GM19468 (cell line): Measurements from ENCODE around the gene NET1.

ENCODE experiments used
- ATAC-seq: cut with Tn5 transposase; IDR thresholded peaks from one replicate; pipeline ENCODE4 v1.9.1; 2021; ENCODE audit warnings: mild to moderate bottlenecking, moderate library complexity, moderate number of reproducible peaks; ENCODE audit not compliant: unreplicated experiment; ENCODE audit errors: extremely low read depth

Gene NET1

GRCh38 chr10:5478694-5479305 is 66.4 kb downstream of the NET1 start:
- no peak for ATAC-seq

- no peak for ATAC-seq
Measured at GRCh38 chr10:5479481-5480161, 67.3 kb downstream of the NET1 start.

DNA sequence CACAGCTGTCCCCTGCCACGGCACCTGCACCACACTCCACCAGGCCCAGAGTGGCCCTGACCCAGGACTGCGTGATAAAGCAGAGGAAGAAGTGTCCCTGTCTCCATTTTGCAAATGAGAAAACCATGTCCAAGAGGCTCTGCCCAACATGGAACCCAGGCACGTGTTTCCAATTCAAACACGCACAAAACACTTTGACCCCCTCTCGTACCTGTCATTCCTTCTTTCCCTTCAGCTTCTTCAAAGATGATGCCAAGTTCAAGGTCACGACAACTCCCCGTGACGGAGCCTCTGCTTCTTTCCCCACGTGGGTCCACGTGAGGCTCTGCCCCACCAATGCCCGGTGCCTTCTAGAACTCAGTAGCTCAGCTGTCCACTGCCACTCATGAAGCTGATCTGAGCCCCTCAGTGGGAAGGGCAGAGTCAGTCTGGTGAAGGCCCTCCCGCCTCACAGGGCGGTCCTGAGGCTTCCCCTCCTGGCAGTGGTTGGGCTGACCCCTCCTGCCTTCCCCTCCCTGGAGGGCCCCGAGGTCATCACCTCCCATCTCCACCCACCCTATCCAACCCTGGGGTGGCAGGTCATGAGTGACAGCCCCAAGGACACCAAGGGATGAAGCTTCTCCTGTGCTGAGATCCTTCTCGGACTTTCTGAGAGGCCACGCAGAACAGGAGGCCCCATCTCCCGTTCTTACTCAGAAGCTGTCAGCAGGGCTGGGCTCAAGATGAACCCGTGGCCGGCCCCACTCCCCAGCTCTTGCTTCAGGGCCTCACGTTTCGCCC is 68.0 kb downstream of the NET1 start:
- no peak for ATAC-seq

DNA sequence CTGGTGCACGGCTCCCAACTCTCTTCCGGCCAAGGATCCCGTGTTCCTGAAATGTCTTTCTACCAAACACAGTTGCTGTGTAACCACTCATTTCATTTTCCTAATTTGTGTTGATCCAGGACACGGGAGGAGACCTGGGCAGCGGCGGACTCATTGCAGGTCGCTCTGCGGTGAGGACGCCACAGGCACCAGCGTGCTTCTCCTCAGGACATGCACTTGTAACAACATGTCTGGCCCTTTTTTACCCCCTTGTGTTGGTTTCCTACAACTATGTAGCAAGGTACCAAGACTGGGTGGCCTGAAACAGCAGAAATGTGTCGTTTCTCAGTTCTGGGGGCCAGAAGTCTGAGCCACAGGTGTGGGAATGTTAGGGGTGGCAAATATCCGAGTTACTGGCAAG is 68.8 kb downstream of the NET1 start:
- ATAC-seq, result no peak

DNA sequence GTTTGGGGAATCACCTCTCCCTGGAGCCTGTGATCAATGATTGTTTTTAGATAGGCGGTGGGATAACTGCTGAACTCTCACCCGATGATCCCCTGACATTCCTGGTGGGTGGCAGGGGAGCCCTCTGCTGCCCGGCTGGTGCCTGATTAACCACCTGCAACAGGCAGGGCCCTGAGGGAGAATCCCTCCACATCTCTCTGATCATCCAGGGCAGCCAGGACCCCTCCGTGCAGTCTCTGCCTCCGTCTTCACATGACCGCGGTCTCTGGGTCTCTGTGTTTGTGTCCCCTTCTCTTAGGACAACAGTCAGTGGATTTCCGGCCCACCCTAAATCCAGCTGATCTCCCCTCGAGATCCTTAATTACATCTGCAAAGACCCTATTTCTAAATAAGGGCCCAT is 69.7 kb downstream of the NET1 start:
- no peak for ATAC-seq

GRCh38 chr10:5484205-5484604 is 71.8 kb downstream of the NET1 start:
- ATAC-seq, result no peak

- ATAC-seq, result no peak
Measured at GRCh38 chr10:5485290-5485689, 72.9 kb downstream of the NET1 start.

DNA sequence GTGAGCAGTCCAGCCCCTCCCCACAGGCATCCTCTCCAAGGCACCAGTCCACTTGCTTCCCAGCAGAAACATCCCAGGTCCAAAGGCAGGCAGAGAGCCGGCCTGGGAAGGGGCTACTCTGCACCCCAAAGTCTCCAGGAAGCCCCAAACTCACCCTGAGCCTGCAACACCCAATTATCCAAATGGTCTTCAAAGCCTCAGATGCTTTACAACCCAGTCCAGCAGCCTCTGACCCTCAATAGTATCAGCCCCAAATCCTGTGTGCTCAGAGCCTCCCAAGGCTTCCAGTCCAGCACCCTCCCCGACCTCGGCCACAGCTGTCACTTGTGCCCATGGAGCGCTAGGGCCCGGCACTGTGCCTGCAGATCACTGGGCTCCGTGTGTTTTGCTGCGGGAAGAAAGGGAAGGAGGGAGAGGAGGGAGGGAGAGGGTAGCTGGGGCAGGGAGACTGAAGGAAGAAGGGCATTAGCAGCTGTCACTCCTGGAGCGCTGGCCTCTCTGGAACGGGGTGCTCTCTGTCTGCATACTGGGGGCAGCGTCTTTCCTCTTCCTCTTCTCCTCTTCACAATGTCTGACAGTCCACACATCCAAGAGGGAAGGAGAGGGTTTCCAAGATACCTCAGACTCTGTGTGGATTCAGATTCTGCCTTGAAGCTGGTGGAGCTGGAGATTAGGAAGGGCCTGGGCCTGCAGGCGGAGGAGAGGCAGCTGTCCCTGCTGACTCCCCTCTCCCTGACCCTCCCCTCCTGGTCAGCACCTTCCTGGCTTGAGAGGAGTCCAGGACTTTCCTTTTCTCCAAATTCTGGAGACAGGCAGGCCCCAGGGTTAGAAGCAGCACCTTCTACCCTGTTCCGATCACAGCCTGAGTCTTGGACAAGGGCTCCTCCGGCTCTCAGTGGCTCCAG is 73.8 kb downstream of the NET1 start:
- no peak for ATAC-seq

DNA sequence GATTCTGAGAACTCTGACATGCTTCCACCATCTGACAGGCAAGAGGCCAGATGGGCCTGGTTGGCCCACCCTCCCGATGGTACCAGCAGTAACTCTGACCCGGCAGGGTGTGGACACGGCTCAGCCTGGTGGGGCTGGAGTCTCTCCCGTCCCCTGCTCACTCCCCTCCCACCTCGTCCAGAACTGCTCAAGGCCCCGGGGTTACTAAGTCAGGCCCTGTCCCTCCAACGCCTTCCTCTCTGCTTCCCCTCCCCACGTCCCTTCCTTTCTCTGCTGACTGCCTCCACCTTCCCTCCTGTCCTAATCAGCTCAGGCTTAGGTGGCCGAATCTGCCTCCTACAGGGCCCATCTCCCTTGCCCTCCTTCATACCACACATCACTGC is 74.5 kb downstream of the NET1 start:
- ATAC-seq, result no peak

GRCh38 chr10:5488272-5489161 is 76.2 kb downstream of the NET1 start:
- ATAC-seq, result no peak

DNA sequence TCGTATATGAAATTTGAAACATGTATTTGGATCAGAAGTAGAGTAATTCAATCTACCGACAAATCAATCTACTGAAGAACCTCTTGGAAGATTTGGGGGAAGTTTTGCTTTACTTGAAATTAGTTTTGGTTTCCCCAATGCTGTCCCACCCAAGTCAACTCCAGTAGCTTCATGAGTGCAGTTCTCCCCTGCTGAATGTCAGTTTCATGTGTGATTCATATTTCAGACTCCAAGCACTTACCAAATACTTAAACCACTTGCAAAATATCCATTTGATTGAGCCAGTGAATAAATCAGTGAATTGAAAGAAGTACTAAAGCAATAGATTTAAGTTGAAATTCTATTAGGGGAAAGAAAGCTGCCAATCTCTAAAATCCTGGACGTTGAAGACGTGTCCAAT is 77.7 kb downstream of the NET1 start:
- no peak for ATAC-seq

- no peak for ATAC-seq
Measured at GRCh38 chr10:5490698-5491464, 78.5 kb downstream of the NET1 start.

- ATAC-seq, result no peak
Measured at GRCh38 chr10:5491477-5491876, 79.1 kb downstream of the NET1 start.

GRCh38 chr10:5492322-5492855 is 80.0 kb downstream of the NET1 start:
- ATAC-seq, result no peak

- ATAC-seq, result no peak
Measured at GRCh38 chr10:5492929-5493576, 80.7 kb downstream of the NET1 start.

GRCh38 chr10:5493691-5494090 is 81.3 kb downstream of the NET1 start:
- ATAC-seq, result no peak

DNA sequence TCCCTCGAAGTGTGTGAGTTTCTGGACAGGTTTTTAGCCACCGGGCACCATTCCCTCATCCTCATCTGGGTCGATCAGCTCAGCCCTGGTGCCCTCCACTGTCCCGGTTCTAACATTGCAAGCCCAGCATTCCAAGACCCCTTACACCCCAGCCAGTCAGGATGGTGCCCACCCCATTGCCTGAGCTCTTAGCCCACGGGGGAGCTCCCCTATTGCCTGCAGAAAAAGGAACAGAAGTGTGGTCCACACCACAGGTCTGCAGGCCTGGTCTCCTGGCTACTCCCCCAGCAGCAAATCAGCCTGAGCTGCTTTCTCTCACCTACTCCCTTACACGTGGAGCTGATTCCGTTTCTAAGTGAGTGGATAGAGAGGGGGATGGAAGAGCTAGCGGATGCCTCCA is 82.3 kb downstream of the NET1 start:
- ATAC-seq, result no peak
